HFFc6 (cell line): ENCODE measurements around the gene MVD. TPM values are rescaled to one million over a fixed set of nuclear protein-coding genes. Genes with fewer than 3 reads are reported as not detected.

Experiments used
- DNase-seq: peaks from one replicate; pipeline ENCODE4 v3.0.0-alpha.2; 2018
- H3K27ac Mint-ChIP-seq: 2 replicates; pipeline ENCODE4 v1.8.0; 2020; ENCODE audit warnings: mild to moderate bottlenecking, mixed read lengths
- H3K27me3 Mint-ChIP-seq: 2 replicates; pipeline ENCODE4 v1.8.0; 2021; ENCODE audit warnings: mild to moderate bottlenecking, moderate library complexity, mixed read lengths; ENCODE audit not compliant: insufficient read depth
- H3K36me3 Mint-ChIP-seq: 2 replicates; pipeline ENCODE4 v1.8.0; 2021; ENCODE audit warnings: low read depth, mixed read lengths
- H3K4me1 Mint-ChIP-seq: 2 replicates; pipeline ENCODE4 v1.8.0; 2020; ENCODE audit warnings: low read depth, mixed read lengths
- H3K4me3 Mint-ChIP-seq: 2 replicates; pipeline ENCODE4 v1.8.0; 2020; ENCODE audit warnings: mild to moderate bottlenecking, moderate library complexity, mixed read lengths
- H3K9me3 Mint-ChIP-seq: 2 replicates; pipeline ENCODE4 v1.8.0; 2020; ENCODE audit warnings: mild to moderate bottlenecking, mixed read lengths
- total RNA-seq, 6 experiments: library from RNA; stranded (reverse); fragmentation: NEBNext Ultra II Directional; extraction: Animal tissue kit (Norgen Biotek cat#: 25700); gene quantifications; 2 replicates in 1 of 6; 3 replicates in 5 of 6; pipeline ENCODE4 v1.2.3, GENCODE V29; 2021
- TF ChIP-seq, protein P1 (sequence below): fragments of 200-600 bp; sonication (generic); IDR thresholded peaks from 2 replicates; pipeline ENCODE4 v1.5.0; 2021; ENCODE audit warnings: antibody characterized with exemption, mild to moderate bottlenecking

The MVD gene
- total RNA-seq, 6 experiments from 2014 or later = 21.1 to 28.0 (median 24.0) TPM

DNA sequence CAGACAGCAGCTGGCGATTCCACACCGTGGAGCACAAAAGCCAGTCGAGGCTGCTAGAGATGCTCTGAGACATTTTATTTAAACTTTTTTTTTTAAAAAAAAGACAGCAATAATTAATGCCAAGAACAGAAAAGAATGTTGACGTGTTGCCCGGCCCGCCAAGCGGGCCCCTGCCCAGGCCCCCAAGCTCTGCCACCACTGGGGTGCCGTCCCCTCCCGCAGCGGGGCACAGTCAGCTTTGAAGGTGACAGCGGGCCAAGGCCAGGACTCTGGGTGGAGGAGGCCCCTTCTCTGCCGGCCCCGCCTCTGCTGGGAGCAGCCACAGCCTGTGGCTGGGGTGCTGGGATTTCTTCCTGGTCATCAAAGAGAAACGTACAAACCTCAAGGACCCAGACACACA lies 33.5 kb upstream of the MVD start:
- no peaks in the 10 kb centered on the region for H3K36me3 Mint-ChIP-seq
- no peak overlapping the region for H3K27ac Mint-ChIP-seq
- no peak for DNase-seq
- no peak overlapping the region for H3K4me3 Mint-ChIP-seq
- H3K27me3 Mint-ChIP-seq = no peaks in the 10 kb centered on the region; the same call in 1 of the 2 replicates
- H3K4me1 Mint-ChIP-seq = no peaks in the 10 kb centered on the region
- H3K9me3 Mint-ChIP-seq = no peaks in the 10 kb centered on the region
- TF ChIP-seq, protein P1, sequence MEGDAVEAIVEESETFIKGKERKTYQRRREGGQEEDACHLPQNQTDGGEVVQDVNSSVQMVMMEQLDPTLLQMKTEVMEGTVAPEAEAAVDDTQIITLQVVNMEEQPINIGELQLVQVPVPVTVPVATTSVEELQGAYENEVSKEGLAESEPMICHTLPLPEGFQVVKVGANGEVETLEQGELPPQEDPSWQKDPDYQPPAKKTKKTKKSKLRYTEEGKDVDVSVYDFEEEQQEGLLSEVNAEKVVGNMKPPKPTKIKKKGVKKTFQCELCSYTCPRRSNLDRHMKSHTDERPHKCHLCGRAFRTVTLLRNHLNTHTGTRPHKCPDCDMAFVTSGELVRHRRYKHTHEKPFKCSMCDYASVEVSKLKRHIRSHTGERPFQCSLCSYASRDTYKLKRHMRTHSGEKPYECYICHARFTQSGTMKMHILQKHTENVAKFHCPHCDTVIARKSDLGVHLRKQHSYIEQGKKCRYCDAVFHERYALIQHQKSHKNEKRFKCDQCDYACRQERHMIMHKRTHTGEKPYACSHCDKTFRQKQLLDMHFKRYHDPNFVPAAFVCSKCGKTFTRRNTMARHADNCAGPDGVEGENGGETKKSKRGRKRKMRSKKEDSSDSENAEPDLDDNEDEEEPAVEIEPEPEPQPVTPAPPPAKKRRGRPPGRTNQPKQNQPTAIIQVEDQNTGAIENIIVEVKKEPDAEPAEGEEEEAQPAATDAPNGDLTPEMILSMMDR = no peak

DNA sequence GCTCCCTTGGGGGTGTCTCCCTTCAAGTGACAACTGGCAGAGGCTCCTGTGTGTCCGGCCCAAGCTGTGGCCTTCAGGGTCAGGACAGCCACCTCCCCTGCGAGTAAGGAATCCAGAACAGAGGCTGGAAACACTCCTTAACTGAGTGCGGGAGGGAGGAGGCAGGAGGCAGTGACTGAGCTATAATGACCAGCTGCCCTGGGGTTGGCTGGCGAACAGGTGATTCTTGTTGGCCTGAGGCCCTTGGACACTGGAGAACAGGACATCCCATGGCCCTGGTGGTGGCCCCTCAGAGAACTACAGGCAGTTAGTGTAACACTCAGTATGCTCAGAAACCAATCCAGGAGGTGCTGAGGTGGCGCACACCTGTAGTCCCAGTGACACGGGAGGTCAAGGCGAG lies 32.9 kb upstream of the MVD start:
- Mint-ChIP-seq H3K9me3 (no peaks in the 10 kb centered on the region), H3K4me3 (no peak overlapping the region), H3K4me1 (no peaks in the 10 kb centered on the region), H3K36me3 (no peaks in the 10 kb centered on the region), H3K27me3 (peaks cover 2% of the 10 kb centered on the region), H3K27ac (no peak overlapping the region)
- TF ChIP-seq, protein P1 = no peak
- DNase-seq = no peak

DNA sequence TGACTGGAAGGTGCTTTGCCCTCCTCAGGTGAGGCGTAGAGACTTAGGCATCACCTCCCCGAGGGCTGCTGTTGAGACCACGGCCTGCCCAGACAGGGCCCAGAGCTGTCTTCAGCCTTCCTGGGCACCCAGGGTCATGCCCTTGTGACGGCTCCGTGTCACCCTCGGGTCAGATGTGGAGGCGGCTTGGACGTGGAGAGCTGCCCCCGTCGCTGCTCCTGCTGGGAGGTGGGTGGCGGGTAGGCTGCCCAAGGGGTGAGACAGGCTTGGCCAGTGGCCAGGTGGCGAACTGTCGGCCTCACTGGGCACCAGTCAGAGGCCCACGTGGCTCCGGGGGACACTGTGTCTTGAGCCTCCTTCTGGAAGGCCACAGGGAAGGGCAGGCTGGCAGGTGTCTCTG lies 32.3 kb upstream of the MVD start:
- H3K27me3 Mint-ChIP-seq = peaks cover 8% of the 10 kb centered on the region
- TF ChIP-seq, protein P1 = no peak

DNA sequence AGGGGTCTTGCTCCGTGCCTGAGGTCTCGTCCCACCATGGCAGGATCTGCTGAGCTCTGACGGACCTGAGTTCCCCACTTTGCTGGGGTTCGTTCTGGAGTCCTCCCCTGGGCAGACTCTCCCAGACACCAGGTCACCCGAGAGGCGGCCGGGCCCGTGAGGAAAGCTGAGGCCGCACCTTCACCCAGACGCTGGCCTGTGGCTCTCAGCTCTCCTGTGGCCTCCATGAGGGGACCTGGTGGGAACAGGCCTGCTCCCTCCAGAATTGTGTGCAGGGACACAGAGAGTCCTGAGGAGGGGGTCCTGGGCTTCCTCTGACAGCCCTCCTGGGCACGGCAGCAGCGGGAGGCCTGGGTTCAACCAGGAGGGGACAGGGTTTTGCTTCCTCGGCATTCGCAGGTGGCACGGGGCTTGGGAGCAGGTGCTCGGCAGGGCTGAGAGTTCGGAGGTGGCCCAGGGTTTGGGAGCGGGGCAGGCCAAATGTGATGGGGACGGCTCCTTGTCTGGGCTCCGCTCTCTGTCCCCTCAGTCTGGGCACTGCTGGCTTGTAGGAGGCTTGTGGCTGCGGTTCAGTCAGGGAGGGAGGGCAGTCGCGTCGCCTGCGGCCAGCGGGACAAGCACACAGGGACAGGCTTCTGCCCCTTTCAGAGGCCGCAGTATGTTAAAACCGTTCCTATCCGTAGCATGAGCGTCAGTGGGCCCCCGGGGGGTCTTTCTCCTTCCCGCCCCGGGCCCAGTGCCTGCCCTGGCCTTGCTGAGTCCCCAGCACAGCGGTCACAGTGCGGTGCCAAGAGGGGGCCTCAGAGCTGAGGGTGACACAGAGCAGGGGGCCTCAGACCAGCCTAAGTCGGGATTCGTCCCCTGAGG lies 31.6 kb upstream of the MVD start:
- Mint-ChIP-seq H3K4me1 (no peaks in the 10 kb centered on the region), H3K27me3 (peaks cover 15% of the 10 kb centered on the region), H3K27ac (no peak overlapping the region), H3K4me3 (no peak overlapping the region), H3K36me3 (no peaks in the 10 kb centered on the region), H3K9me3 (no peaks in the 10 kb centered on the region)
- TF ChIP-seq, protein P1 = no peak
- no peak for DNase-seq

More for the DNA sequence above, 32.3 kb upstream of the MVD start:
- Mint-ChIP-seq H3K9me3 (no peaks in the 10 kb centered on the region), H3K36me3 (no peaks in the 10 kb centered on the region), H3K4me1 (no peaks in the 10 kb centered on the region), H3K27ac (no peak overlapping the region), H3K4me3 (no peak overlapping the region)
- DNase-seq = no peak

DNA sequence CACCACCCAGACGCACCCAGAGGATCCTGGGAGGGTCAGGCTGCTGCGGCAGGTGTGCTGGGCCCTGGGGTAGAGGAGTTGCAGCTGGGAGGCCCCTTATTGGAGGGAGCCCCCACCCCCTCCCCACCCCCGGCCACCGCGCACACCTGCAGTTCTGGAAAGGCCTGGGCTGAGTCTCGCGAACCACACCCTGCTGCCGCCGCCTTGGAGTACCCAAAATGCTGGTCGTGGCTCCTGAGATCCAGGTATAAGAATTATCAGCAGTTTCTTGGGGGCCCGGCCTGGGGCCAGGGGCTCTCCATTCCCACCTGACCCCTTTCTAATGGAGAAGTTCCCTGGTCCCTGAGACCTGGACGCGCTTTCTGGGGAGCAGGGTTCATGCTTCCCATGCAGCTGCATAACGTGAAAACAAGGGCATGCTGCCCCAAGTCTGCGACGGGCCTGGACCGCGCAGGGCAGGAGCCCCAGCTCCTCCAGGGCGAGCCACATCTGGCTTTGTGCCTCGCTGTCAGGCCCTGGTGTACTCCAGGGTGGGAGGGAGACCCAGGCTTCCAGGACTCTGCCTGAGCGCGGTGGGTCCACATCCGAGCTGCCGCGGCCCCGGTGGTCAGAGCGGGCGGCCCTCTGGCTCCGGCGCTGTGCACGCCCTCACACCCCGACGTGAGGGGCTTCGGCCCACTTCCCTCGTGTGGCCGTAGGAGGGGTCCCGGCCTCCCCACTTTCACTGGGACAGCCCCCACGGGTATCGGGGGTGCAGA lies 30.7 kb upstream of the MVD start:
- no peak overlapping the region for H3K27ac Mint-ChIP-seq
- H3K4me3 Mint-ChIP-seq = no peak overlapping the region

More for the DNA sequence above, 30.7 kb upstream of the MVD start:
- Mint-ChIP-seq H3K36me3 (no peaks in the 10 kb centered on the region), H3K27me3 (peaks cover 20% of the 10 kb centered on the region), H3K9me3 (no peaks in the 10 kb centered on the region), H3K4me1 (no peaks in the 10 kb centered on the region)
- DNase-seq = no peak
- TF ChIP-seq, protein P1 = no peak
